GM19372 (cell line): ENCODE results near the gene ENG.
"Not testable (repeated sequence)": the region's sequence is repeated elsewhere in the genome, so short reads cannot be mapped to it uniquely, and the experiment has no call there.

Experiments used
- ATAC-seq: cut with Tn5 transposase; IDR thresholded peaks from one replicate; pipeline ENCODE4 v1.9.1; 2021; ENCODE audit warnings: mild to moderate bottlenecking, low read depth, moderate library complexity; ENCODE audit not compliant: unreplicated experiment

Gene ENG

GRCh38 chr9:127854184-127854806 lies at the start of gene ENG:
ENG (minus strand) TSS chr9:127854658; CDS start chr9:127854355, 303 bp downstream.
- no peak for ATAC-seq

- no peak for ATAC-seq
These were observed 49.4 kb upstream of the ENG start for GRCh38 chr9:127903557-127904475.

GRCh38 chr9:127899128-127899943 lies 44.9 kb upstream of the ENG start, which contains the start of gene ST6GALNAC6:
ST6GALNAC6 (minus strand) TSS chr9:127899603; CDS start chr9:127897981, 1,622 bp downstream.
- peak; percentile 73 for ATAC-seq

GRCh38 chr9:127898433-127899127 lies 44.1 kb upstream of the ENG start:
- ATAC-seq = no peak

GRCh38 chr9:127897193-127897692 lies 42.8 kb upstream of the ENG start:
- no peak for ATAC-seq

- ATAC-seq = no peak
These were observed 42.1 kb upstream of the ENG start for GRCh38 chr9:127896395-127897192.

- no peak for ATAC-seq
These were observed 41.4 kb upstream of the ENG start for GRCh38 chr9:127895811-127896210.

- no peak for ATAC-seq
These were observed 38.9 kb upstream of the ENG start for GRCh38 chr9:127893392-127893791.

GRCh38 chr9:127892831-127893230 lies 38.4 kb upstream of the ENG start:
- ATAC-seq = no peak

GRCh38 chr9:127890053-127890452 lies 35.6 kb upstream of the ENG start:
- ATAC-seq = no peak

GRCh38 chr9:127887792-127888191 lies 33.3 kb upstream of the ENG start:
- ATAC-seq = no peak

- no peak for ATAC-seq
These were observed 32.0 kb upstream of the ENG start for GRCh38 chr9:127886401-127886972.

DNA sequence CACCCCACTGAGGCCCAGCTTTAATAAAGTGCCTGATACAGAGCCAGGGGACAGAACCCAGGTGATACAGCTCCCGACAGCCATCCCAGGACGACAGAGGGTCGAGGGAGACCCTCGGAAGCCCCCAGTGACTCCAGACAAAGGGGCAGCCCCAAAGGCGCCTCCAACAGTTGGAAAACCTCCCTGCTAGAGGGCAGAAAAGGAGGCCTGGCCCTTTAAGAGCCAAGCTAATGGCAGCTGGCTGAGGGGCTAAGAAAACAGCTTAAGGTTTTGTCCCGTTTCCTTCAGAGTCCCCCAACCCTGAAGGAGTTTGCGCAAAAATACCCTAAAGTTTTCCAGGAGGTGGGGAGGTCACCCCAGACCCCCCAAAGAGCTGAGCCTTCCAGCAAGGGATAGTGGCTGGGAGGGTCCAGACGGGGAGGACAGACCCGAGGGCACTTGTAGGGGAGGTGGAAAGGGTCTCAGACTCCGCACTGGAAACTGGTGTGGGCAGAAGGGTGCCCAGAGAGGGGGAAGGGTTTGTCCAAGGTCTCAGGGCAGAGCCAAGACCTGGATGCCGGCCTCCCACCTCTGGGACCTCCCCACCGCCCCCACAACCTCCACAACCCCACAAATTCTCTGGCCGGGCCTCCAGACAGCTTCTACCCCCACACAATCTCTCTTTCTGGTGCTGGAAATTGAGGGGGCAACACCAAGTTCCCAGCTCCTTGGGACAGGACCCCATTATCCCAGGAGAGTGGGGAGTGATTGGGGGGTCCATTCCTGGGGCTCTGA lies 31.2 kb upstream of the ENG start:
- no peak for ATAC-seq

DNA sequence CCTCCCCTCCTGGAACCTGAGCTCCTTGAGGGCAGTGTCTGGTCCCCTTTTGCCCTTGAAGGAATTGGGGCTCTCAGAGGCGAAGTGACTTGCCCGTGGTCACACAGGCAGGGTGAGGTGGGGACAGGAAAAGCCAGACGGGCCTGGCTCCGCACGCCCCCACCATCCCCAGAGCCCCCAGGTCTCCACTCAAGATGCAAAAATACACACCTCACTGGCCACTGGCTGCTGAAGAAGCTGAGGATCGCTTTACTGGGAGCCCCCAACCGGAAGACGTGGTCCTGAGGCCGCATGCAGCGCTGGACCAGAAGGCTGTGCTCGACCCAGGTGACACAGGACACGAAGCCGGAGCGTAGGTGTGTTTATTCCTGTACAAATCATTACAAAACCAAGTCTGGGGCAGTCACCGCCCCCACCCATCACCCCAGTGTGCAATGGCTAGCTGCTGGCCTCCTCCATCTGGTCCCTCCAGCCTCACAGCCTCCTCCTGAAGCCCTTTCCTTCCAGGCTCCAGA lies 30.6 kb upstream of the ENG start:
- no peak for ATAC-seq

GRCh38 chr9:127884427-127884911 lies 30.0 kb upstream of the ENG start:
- no peak for ATAC-seq

GRCh38 chr9:127883959-127884358 lies 29.5 kb upstream of the ENG start:
- no peak for ATAC-seq

GRCh38 chr9:127881715-127882114 lies 27.3 kb upstream of the ENG start:
- not testable (repeated sequence) for ATAC-seq

GRCh38 chr9:127880143-127880542 lies 25.7 kb upstream of the ENG start:
- ATAC-seq = no peak
